Neutrophil (primary cell): ENCODE measurements around the gene CFAP77.
"Not testable (repeated sequence)": the region's sequence is repeated elsewhere in the genome, so short reads cannot be mapped to it uniquely, and the experiment has no call there.

Experiments used
- H3K27ac ChIP-seq: fragments of 200-600 bp; sonication (generic); 2 replicates; pipeline ENCODE4 v1.5.1; 2016; ENCODE audit warnings: mild to moderate bottlenecking, moderate library complexity
- H3K27me3 ChIP-seq: fragments of 200-600 bp; sonication (generic); 2 replicates; pipeline ENCODE4 v1.6.0; 2016; ENCODE audit warnings: mild to moderate bottlenecking
- H3K36me3 ChIP-seq: fragments of 200-600 bp; sonication (generic); 2 replicates; pipeline ENCODE4 v1.5.1; 2017
- H3K4me1 ChIP-seq, 2 experiments: fragments of 200-600 bp in 1 of 2; sonication (generic) in 1 of 2; 1 replicate in 1 of 2; 2 replicates in 1 of 2; pipeline versions ENCODE4 v1.5.1 to v1.6.1; 2013 to 2016; ENCODE audit warnings: low read depth in 1 of 2, low read length in 1 of 2, mild to moderate bottlenecking in 1 of 2, moderate library complexity in 1 of 2; ENCODE audit not compliant: control insufficient read depth in 1 of 2, insufficient read depth in 1 of 2
- H3K4me3 ChIP-seq, 2 experiments: fragments of 200-600 bp in 1 of 2; sonication (generic) in 1 of 2; 1 replicate in 1 of 2; 2 replicates in 1 of 2; pipeline ENCODE4 v1.5.1; 2013 to 2016; ENCODE audit warnings: low read depth in 1 of 2, low read length in 1 of 2, mild to moderate bottlenecking in 1 of 2, moderate library complexity in 1 of 2
- H3K9me3 ChIP-seq: fragments of 200-600 bp; sonication (generic); 2 replicates; pipeline ENCODE4 v1.5.1; 2016
- TF ChIP-seq, protein P1 (sequence below): fragments of 200-600 bp; sonication (generic); IDR thresholded peaks from 2 replicates; pipeline ENCODE4 v1.5.1; 2016; ENCODE audit warnings: antibody characterized with exemption

The CFAP77 gene

GRCh38 chr9:132369421-132369820 lies 40.6 kb upstream of the CFAP77 start:
- Histone ChIP-seq H3K4me1 (peaks cover 30 to 34% of the 10 kb centered on the region in 2 experiments), H3K27ac (no peak overlapping the region), H3K4me3 (no peak overlapping the region), H3K36me3 (no peaks in the 10 kb centered on the region), H3K27me3 (no peaks in the 10 kb centered on the region), H3K9me3 (no peaks in the 10 kb centered on the region)
- TF ChIP-seq, protein P1, sequence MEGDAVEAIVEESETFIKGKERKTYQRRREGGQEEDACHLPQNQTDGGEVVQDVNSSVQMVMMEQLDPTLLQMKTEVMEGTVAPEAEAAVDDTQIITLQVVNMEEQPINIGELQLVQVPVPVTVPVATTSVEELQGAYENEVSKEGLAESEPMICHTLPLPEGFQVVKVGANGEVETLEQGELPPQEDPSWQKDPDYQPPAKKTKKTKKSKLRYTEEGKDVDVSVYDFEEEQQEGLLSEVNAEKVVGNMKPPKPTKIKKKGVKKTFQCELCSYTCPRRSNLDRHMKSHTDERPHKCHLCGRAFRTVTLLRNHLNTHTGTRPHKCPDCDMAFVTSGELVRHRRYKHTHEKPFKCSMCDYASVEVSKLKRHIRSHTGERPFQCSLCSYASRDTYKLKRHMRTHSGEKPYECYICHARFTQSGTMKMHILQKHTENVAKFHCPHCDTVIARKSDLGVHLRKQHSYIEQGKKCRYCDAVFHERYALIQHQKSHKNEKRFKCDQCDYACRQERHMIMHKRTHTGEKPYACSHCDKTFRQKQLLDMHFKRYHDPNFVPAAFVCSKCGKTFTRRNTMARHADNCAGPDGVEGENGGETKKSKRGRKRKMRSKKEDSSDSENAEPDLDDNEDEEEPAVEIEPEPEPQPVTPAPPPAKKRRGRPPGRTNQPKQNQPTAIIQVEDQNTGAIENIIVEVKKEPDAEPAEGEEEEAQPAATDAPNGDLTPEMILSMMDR: no peak

- Histone ChIP-seq H3K9me3 (no peaks in the 10 kb centered on the region), H3K36me3 (peaks cover 3% of the 10 kb centered on the region), H3K4me1 (peaks cover 30 to 34% of the 10 kb centered on the region in 2 experiments), H3K27me3 (no peaks in the 10 kb centered on the region), H3K4me3 (no peak overlapping the region), H3K27ac (peak overlapping the region; percentile 96)
- TF ChIP-seq, protein P1: no peak
Observed at GRCh38 chr9:132370592-132370991, 39.4 kb upstream of the CFAP77 start.

DNA sequence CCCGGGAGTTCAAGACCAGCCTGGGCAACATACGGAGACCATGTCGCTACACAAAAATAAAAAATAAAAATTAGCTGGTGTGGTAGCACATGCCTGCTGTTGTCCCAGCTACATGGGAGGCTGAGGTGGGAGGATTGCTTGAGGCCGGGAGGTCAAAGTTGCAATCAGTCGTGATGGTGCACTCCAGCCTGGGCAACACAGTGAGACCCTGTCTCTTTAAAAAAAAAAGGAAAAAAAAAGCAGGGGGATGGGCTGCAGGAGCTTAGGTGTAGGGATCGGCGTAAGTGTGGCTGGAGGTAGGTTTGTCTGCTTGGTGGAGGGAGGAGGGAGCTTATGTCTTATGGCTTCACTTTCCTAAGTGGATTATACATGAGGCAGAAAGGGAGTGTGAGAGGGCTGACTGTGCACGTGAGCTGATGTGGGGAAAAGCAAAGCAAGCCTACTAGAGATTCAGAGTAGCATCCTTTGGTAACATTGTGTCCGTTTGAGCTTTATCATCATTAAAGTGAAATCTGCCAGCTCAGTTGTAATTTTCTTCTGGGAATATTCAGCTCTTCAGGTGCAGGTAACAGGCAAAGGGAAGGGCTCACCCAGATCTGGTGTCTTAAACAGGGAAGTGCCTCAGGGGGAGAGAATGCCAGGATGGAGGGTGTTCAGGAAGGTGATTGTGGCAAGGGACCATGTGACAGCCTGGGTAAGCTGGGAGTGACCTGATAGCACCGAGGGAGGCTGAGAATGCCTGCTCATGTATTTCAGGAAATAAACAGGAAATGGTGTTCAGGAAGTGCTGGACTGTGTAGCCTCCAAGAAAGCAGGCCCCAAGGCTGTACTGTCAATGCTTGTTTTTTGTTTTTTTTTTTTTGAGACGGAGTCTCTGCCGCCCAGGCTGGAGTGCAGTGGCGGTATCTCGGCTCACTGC lies 37.6 kb upstream of the CFAP77 start:
- H3K36me3 ChIP-seq: peaks cover 20% of the 10 kb centered on the region
- TF ChIP-seq, protein P1: peak; percentile 10
- peaks cover 30 to 34% of the 10 kb centered on the region in 2 experiments for H3K4me1 ChIP-seq
- no peaks in the 10 kb centered on the region for H3K27me3 ChIP-seq
- H3K27ac ChIP-seq: peak overlapping the region; percentile 96
- peak overlapping the region; percentile 13 to 44 for H3K4me3 ChIP-seq
- H3K9me3 ChIP-seq: no peaks in the 10 kb centered on the region

DNA sequence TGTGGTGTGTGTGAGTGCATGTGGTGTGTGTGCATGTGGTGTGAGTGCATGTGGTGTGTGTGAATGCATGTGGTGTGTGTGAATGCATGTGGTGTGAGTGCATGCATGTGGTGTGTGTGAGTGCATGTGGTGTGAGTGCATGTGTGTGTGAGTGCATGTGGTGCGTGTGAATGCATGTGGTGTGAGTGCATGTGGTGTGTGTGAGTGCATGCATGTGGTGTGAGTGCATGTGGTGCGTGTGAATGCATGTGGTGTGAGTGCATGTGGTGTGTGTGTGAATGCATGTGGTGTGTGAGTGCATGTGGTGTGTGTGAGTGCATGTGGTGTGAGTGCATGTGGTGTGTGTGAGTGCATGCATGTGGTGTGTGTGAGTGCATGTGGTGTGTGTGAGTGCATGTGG lies 32.2 kb upstream of the CFAP77 start:
- Histone ChIP-seq H3K4me1 (peaks cover 13 to 20% of the 10 kb centered on the region in 2 experiments), H3K36me3 (peaks cover 42% of the 10 kb centered on the region)
- H3K27me3 ChIP-seq, H3K27ac ChIP-seq, H3K4me3 ChIP-seq, H3K9me3 ChIP-seq: not testable (repeated sequence)

DNA sequence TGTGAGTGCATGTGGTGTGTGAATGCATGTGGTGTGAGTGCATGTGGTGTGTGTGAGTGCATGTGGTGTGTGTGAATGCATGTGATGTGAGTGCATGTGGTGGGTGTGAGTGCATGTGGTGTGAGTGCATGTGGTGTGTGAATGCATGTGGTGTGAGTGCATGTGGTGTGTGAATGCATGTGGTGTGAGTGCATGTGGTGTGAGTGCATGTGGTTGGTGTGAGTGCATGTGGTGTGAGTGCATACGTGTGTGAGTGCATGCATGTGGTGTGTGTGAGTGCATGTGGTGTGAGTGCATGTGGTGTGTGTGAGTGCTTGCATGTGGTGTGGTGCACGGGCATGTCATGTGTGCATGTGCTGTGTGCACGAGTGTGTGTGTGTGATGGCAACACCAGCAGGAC lies 31.6 kb upstream of the CFAP77 start:
- H3K4me3 ChIP-seq, H3K27me3 ChIP-seq, H3K9me3 ChIP-seq, H3K27ac ChIP-seq: not testable (repeated sequence)
- peaks cover 6 to 13% of the 10 kb centered on the region in 2 experiments for H3K4me1 ChIP-seq
- peaks cover 45% of the 10 kb centered on the region for H3K36me3 ChIP-seq

DNA sequence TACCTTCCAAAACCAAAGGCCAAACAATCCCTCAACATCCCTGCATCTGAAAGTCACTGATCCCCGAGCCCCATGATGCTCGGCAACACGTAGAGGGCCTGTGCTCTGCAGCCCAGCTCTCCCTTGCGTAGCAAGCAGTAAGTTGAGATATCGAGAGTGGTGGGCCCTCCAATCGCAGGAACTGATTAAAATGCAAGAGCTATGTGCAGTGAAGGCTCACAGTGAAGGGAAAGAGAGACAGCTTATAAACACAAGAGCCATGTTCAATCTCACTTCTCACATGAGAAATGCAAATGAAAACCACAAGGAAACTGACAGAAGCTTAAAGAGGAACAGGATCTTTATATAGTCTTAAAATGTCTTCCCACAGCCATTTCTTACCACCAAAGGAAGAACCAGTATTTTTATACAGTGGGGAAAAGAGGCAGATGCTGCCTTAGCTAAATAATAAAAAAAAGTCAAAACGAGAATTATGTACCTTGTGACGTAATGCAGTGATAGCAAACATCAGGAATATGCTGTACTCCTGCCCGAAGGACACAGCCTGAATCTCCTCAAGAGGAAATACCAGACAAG lies 28.0 kb upstream of the CFAP77 start:
- Histone ChIP-seq H3K27ac (peak overlapping the region; percentile 71), H3K36me3 (peaks cover 65% of the 10 kb centered on the region), H3K4me1 (peaks cover 3 to 8% of the 10 kb centered on the region in 2 experiments), H3K4me3 (no peak overlapping the region), H3K9me3 (no peaks in the 10 kb centered on the region), H3K27me3 (no peaks in the 10 kb centered on the region)
- TF ChIP-seq, protein P1: no peak
